Stimulated activated CD4-positive, alpha-beta T cell treated with anti-CD3 and anti-CD28 coated beads, Interleukin-2, amount 100 ng/mL, for 4 hours (primary cell): Measurements from ENCODE around the gene G6PC3.

Source experiments
- DNase-seq: peaks from one replicate; pipeline ENCODE4 v3.0.0-alpha.2; 2020; ENCODE audit warnings: low read depth

G6PC3 gene

DNA sequence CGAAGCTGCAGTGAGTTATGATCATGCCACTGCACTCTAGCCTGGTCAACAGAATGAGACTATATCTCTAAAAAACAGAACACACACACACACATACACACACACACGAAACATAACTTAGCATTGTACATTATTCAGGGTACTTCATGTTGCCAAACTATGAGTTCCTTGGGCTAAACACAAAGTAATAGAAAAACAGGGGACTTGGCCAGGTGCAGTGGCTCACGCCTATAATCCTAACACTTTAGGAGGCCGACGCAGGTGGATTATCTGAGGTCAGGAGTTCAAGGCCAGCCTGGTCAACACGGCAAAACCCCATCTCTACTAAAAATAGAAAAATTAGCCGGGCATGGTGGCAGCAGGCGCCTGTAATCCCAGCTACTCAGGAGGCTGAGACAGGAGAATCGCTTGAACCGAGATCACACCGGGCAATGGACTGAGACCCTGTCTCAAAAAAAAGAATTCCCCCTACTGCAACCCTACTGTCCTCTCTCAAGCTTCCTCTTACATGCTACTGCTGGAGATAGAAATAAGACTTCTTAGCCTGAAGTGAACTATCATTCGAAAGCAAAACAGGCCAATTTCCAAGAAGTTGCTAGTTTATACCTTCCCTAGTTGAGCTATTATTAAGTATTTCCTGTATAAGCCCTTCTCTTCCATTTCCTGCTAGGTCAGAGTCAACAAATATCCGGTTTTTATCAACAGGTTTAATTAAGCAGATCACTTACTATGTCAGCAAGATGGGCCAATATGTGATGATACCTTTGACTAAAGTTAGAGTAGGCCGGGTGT, 11.2 kb upstream of the G6PC3 start:
- no peak for DNase-seq

DNA sequence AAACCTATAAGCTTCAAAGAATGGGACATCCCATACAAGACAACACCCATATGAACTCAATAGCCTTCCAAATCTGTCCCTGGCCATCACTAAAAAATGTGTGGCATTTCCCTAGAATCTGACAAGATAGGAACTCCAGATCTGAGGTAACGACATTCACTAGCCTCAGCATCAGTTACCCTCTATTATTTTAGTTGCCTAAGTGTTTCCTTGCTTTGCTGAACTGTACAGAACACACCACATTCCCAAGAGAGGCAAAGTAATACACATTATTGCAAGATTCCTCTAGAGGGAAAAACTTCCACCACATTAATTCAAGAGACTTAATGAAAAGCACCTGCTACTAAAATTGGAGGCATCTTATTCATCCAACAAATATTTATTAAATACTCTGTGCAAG, 9.1 kb upstream of the G6PC3 start:
- DNase-seq, result no peak

DNA sequence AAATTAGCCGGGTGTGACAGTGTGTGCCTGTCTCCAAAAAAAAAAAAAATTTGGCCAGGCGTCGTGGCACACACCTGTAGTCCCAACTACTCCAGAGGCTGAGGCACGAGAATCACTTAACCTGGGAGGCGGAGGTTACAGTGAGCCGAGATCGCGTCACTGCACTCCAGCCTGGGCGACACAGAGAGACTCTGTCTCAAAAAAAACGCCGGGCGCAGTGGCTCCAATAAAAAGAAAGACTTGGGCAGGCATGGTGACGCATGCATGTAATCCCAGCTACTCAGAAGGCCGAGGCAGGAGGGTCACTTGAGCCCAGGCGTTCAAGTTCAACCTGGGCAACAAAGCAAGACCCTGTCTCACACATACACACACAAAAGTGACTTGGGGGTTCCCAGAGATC, 7.7 kb upstream of the G6PC3 start:
- DNase-seq, result no peak

DNA sequence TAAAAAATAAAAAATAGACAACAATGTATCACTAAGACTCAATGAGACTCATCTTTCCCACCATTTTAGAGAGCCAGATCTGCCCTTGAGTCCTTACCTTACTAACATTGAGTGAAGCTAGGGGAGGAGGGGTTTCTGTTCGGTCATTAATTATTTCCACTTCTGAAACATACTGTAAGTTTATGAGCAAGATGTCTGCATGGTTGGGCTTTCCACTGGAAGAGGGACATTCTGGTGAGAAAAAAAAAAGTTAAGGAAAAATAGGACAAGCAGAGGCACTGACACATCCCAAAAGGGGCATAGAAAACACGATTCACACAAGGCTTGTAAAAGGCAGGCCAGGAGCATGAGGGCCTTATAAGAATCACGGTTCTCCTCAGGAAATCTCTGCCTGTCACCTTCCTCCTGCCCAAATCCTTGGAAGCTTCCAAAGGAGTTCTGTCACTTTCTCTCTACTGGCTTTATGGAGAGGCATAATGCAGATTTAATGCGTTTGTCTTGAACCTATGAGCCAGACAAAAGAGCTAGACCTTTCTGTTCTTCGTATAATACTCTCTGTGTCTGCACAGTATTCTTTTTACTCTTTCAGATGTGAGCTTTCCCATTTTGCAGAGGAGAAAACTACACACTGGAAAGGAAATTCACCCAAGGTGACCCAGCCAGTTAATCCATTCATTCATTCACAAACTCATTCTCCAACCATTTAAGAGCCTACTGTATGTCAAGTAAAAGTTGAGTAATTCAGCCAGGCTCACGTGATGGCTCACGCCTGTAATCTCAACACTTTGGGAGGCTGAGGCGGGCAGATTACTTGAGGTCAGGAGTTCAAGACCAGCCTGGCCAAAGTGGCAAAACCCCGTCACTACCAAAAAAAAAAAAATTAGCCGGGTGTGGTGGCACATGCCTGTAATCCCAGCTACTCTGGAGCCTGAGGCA, 6.6 kb upstream of the G6PC3 start:
- no peak for DNase-seq

DNA sequence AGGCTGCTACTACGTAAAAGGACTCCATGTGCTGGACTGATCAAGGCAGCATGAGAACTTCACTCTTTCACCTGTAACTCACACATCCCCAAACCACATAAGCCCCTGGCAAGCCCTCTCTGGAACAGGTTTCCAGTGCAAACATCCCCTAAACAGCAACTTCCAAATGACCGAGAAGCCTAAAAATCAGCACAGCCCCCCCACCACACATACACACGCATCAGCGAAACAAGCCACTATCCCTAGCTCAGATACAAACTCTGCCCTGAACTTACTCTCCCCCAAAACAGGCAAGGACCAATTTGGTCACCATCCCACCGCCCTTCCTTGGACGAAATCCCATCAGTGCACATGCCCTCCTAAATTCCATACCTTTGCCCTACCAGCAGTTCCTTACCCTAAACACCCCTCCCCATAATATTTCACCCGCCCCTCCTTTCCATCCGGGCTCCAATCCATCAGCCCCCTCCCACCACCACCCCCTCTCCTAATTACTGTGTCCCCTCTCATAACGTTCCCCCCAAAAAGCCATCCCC, 4.8 kb upstream of the G6PC3 start:
- DNase-seq, result no peak

DNA sequence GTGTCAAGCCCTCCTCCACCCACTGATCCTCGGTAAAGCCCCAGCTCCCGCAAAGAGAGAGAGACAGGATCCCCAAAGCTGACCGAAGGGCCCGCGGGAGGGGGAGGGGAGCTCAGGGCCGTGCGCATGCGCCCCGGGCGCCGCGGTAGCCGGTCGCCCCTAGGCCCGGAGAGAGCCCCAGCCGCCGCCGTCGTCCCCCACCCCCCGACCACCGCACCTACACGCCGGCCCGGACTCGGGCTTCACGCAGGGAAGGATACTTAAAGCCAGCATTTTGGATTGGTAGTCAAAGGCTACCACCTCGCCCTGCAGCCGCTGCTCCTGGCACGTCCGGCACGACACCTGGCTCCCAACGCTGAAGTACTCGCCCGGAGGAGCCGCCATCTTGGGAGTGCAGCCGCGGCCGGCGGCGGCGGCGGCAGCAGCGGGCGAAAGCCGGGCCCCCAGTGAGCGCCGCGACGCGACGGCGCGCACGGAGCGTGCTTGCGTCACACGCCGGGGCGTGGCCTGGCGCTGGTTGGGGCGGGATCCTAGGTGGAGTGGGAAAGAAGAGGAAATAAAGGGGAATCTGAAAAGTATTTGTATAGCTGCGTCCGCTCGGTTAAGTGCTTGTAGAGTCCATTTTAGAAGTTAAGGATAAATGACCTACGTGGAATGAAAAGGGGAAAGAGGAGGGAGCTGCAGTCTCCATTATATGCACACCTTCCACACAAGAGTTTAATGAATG, 4.2 kb upstream of the G6PC3 start, which contains the start of gene LSM12:
Gene LSM12 (minus strand): TSS at position 468 of the 727 bp plus-strand sequence. CDS start 84 bp downstream, at position 384.
- DNase-seq, result peak; percentile 87

DNA sequence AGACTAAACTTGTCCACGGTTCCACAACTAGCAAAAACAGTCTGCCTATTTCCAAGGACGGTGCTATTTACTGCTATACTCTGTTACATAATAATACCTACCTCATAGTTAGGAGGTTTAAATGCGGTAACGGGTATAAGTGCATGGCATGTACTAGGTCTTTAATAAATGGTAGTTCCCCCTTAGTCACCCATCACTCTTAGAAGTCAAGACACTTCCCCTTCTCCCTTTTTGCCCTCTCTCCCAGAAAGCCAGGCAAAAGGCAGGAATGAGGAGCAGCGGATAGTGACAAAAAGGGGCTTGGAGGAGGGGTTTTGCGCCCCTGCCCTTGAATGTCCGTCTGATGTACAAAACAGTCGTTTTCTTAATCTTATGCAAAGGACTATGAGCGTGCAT, 3.0 kb upstream of the G6PC3 start:
- DNase-seq, result no peak

DNA sequence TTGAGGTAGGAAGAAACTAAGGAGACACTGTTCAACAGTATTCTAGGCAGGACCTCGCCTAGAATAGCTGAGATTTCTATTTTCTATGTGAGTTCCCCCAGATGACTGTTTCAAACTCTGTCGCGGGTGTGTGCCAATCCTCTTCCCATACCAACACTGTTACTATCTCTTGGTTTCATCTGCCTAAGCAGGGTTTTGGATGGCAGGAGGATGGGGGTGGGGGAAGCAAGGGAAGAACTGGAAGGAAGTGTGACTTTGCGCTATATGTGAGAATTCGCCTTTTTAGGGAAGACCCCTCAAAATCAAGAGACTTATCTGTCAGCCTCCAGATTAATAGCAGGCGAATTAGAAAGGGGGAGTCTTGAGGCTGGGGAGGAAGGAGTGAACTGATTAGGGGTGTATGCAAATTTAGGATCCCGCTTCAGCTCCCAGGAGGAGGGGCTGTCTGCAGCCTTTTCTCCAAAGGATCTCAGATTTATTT, 521 bp upstream of the G6PC3 start:
- DNase-seq, result no peak

DNA sequence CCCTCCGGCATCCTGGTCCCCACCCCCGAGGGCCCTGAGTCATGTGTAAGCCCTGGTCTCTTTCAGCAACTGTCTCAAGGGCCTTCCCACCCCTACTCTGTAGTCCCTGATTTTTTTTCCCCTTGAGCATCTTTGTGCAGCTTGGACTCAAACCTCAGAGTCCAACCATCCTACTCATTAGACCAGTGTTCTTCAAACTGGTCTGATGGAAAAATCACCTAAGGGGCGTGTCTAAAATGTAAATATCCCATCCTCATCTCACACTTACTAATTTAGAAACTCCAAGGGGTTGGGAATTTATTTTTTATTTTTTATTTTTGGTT, 624 bp downstream of the G6PC3 start:
- DNase-seq, result peak; percentile 55

DNA sequence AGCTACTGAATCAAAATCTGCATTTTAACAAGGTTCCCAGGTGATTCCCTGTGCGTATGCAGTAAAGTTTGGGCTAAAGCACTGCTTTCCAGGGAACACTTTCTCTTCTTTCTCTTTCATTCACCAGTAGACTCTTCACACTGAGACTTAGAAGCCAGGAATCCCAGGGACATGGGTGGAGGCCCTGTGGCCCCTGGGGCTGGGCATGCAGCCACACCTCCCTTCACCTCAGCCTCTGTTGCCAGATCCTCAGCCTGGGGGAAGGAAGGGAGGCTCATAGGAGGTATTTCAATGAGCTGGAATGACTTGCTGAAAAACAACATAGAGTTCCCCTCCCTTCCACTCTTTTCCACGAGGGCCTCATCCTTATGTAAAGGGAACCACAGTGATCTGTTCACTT, 1.2 kb downstream of the G6PC3 start:
- DNase-seq, result no peak

DNA sequence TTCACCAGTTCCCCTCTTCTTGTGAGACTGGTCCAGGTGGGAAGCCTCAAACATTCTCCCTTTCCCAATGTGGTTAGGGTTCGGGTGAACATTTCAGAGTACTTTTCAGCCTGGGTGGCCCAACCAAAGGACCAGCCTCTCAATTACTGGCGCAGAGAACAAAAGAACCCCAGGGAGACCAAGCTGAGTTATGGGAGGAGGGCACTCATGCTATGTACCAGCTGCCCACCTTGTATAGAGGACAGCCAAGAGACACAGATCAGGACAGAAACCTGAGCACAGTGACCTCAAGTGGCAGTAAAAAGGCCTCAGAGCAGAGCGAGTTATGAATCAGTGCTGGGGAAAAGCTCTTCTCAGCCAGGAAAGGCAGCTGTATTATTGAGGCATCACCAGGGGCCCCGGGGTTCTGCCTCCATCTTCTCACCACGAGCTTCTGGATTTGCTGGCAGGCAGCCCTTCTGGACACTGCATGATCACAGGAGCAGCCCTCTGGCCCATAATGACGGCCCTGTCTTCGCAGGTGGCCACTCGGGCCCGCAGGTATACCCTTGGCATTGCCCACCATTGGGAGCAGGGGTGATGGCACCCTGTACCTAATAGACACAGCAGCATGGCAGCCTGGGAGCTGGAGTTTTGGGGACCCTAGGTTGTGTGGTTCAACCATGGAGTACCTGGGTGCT, 3.8 kb downstream of the G6PC3 start:
- DNase-seq, result no peak

DNA sequence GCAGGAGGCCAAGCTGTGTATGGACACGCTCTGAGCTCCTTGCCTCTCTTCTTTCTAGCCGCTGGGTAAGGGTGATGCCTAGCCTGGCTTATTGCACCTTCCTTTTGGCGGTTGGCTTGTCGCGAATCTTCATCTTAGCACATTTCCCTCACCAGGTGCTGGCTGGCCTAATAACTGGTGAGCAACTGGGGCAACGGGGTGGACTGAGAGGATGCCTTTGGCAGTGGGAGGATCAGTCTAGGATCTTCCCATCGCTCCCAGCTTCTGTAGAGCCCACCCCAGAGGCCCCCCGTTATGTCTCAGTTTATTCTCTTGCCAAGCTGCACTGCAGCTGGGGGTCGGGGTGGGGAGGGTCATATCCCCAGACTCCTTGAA, 4.4 kb downstream of the G6PC3 start:
- no peak for DNase-seq

DNA sequence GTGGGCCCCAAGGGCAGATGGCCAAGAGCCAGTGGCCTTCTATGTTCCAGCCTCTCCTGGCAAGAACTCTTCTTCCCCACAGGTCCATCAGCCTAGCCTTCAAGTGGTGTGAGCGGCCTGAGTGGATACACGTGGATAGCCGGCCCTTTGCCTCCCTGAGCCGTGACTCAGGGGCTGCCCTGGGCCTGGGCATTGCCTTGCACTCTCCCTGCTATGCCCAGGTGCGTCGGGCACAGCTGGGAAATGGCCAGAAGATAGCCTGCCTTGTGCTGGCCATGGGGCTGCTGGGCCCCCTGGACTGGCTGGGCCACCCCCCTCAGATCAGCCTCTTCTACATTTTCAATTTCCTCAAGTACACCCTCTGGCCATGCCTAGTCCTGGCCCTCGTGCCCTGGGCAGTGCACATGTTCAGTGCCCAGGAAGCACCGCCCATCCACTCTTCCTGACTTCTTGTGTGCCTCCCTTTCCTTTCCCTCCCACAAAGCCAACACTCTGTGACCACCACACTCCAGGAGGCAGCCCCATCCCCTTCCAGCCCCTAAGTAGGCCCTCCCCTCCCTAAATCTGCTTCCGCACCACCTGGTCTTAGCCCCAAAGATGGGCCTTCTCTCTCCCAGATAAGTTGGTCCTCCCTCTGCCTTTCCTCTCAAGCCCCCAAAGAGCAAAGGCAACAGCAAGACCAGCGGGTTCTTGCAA, 5.2 kb downstream of the G6PC3 start:
- DNase-seq, result no peak

DNA sequence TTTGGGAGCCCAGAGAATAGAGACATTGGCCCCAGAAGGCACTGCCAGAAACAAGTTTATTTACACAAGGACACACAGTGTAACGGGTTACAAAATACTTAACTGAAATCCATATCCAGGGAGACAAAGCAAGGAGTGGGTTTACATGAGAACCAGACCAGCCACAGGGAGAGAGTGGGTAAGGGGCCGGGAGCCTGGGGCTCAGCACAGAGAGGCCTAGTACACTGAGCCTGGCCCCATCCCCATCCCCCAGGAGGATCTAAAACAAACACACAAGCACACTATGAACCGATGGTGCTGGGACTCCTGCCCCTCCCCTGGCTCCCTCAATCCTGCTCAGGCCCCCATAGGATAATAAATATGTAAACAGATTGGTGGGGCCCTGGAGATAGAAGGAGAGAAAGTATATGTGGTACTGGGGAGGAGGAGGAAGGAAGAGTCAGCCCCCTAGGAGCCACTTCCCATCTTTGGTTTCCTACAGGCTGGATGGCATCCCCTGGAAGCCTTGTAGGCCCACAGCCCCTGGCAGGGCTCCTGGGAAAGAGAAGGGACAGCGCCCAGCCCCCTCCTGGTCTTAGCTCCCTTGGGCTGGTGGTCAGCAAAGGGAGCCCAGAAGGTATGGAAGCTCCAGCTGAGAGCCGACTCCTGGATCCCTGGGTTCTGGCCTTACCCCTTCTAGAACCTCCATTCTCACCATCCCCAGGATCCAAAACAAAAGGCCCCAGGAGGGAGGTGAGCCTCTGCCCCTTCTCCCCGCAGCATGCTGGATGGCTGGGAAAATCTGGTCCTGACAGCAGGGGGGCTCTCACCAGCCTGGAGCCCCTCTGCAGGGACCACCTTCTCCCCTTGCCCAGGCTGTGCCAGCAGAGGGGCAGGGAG, 6.4 kb downstream of the G6PC3 start:
- DNase-seq, result no peak

DNA sequence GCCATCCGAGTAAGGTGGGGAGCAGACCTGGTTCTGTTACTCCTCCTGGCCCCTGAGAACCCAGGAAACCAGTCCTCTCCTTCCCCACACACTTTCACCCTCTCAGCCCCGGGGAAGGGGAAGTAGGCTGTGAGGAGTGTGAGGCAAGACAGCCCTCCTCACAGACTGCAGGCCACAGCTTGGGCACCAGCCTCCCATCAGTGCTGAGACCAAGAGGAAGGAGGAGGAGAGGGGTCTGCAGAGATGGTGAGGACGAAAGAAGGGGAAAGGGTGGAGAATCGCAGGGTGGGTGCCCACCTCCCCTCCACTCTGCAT, 7.0 kb downstream of the G6PC3 start:
- no peak for DNase-seq

DNA sequence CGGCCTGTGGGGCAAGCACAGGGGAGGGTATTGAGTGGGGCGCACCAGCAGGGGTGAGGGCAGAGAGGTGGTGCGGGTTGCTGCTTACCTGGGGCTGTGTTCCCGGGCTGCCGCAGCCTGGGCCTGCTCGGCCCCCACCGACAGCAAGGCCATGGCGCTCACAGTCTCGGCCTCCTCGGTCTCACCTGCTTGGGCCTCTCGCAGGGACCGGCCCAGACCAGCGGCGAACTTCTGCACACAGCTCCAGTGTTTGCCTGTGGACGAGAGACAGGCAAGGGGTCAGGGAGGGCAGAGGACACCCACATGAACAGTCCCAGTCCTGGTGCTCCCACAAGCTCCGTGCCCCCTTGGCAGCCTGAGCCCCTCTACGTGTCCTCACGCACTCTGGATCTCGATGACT, 7.9 kb downstream of the G6PC3 start:
- no peak for DNase-seq

DNA sequence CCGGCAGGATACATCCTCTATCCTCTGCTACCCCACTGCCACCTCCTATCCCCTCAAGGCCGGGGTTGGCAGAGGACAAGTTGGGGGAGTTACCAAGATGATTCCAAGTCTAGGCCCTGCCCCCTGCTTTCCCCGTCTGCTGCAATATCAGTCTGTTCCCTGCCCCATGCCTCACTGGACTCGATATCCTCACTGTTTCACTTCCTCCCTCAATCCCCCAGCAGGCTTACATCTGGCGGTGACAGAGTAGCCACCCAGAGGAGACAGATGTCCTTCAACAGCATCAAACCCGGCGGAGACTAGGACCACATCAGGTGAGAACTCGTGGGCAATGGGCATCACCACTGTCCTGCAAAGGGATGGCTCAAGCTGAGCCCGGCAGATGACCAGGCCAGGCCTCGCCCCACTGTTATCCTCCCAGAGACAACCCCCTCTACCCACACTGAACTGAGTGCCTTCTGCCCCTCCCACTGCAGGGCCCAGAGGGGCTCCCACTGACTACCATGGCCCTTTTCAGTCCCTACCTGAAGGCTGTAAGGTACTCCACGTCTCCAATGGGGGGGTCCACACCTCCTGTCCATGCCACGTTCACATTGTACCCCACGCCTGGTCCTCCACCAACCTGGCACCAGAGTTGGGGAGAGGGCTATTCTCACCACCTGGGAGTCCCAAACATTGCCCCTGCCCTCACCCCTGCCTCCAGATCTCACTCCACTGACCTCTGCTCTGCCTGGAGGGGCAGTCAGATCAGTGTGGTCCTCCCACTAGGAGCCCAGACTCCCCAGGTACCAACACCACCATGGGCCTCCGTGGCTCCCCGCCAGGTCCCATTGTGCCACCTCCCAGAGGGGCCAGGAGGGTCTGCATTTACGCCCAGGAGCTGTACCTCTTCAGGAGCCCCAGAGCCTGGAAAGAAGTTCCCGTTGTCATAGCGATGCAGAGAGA, 9.6 kb downstream of the G6PC3 start:
- DNase-seq, result no peak

DNA sequence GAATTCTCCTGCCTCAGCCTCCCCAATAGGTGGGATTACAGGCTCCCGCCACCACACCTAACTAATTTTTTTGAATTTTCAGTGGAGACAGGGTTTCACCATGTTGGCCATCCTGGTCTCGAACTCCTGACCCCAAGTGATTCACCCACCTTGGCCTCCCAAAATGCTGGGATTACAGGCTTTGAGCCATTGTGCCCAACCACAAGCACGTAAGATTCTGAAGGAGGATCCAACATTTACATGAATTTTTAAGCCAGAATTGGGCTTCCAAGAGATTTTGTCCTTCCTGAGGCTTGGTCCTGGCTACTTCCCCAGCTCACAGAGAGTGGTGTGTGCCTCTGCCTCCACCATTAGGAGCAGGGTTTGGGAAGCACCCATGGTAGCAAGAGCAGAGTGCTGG, 11.1 kb downstream of the G6PC3 start:
- no peak for DNase-seq
